ENCODE results near the gene ITGB1BP1.

DNA sequence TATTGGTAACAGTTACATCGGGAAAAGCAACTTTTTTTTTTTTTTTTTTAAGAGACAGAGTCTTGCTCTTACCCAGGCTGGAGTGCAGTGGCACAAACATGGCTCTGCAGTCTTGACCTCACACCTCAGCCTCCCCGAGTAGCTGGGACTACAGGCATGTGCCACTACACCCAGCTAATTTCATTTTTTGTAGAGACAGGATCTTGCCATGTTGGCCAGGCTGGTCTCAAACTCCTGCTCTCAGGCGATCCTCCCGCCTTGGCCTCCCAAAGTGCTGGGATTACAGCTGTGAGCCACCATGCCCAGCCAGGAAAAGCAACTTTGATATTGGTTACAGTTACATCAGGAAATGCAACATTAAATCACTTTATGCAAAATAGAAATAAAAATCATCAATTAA, 4.6 kb downstream of the ITGB1BP1 start:
- TF ChIP-seq EZH2phosphoT487 (IDR thresholded peaks at IDR 0.05; ENCODE audit: borderline replicate concordance, low read depth, low read length), result no peak
- TF ChIP-seq, protein P1, sequence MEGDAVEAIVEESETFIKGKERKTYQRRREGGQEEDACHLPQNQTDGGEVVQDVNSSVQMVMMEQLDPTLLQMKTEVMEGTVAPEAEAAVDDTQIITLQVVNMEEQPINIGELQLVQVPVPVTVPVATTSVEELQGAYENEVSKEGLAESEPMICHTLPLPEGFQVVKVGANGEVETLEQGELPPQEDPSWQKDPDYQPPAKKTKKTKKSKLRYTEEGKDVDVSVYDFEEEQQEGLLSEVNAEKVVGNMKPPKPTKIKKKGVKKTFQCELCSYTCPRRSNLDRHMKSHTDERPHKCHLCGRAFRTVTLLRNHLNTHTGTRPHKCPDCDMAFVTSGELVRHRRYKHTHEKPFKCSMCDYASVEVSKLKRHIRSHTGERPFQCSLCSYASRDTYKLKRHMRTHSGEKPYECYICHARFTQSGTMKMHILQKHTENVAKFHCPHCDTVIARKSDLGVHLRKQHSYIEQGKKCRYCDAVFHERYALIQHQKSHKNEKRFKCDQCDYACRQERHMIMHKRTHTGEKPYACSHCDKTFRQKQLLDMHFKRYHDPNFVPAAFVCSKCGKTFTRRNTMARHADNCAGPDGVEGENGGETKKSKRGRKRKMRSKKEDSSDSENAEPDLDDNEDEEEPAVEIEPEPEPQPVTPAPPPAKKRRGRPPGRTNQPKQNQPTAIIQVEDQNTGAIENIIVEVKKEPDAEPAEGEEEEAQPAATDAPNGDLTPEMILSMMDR (conservative IDR thresholded peaks at IDR 0.05; ENCODE audit: low read length), result no peak

All from OCI-LY7 (cell line).